GM18868 (cell line): ENCODE data around the gene ZSWIM8.

Source experiments
- ATAC-seq: cut with Tn5 transposase; IDR thresholded peaks from one replicate; pipeline ENCODE4 v1.9.1; 2021; ENCODE audit warnings: mild to moderate bottlenecking, moderate library complexity; ENCODE audit not compliant: unreplicated experiment

Gene ZSWIM8

GRCh38 chr10:73796766-73797165 is 11.4 kb downstream of the ZSWIM8 start:
- no peak for ATAC-seq

GRCh38 chr10:73797324-73798025 is 12.1 kb downstream of the ZSWIM8 start:
- ATAC-seq = no peak

- ATAC-seq = no peak
Measured at GRCh38 chr10:73798087-73798486, 12.7 kb downstream of the ZSWIM8 start.

GRCh38 chr10:73798927-73799560 is 13.6 kb downstream of the ZSWIM8 start:
- ATAC-seq = no peak

GRCh38 chr10:73799899-73800559 is 14.6 kb downstream of the ZSWIM8 start:
- no peak for ATAC-seq

GRCh38 chr10:73800560-73801252 is 15.3 kb downstream of the ZSWIM8 start:
- no peak for ATAC-seq

- no peak for ATAC-seq
Measured at GRCh38 chr10:73801253-73801590, 15.8 kb downstream of the ZSWIM8 start.

GRCh38 chr10:73802276-73802991 is 17.0 kb downstream of the ZSWIM8 start:
- ATAC-seq = no peak

GRCh38 chr10:73803680-73804286 is 18.4 kb downstream of the ZSWIM8 start:
- peak; percentile 91 for ATAC-seq

GRCh38 chr10:73806176-73806950 is 21.0 kb downstream of the ZSWIM8 start:
- no peak for ATAC-seq

- ATAC-seq = no peak
Measured at GRCh38 chr10:73807471-73807870, 22.1 kb downstream of the ZSWIM8 start.

GRCh38 chr10:73808021-73808815 is 22.8 kb downstream of the ZSWIM8 start:
- ATAC-seq = no peak

- no peak for ATAC-seq
Measured at GRCh38 chr10:73809061-73809818, 23.8 kb downstream of the ZSWIM8 start.

GRCh38 chr10:73810358-73810734 is 24.9 kb downstream of the ZSWIM8 start:
- no peak for ATAC-seq

- peak; percentile 25 for ATAC-seq
Measured at GRCh38 chr10:73810735-73811465, 25.5 kb downstream of the ZSWIM8 start.

GRCh38 chr10:73812657-73813056 is 27.3 kb downstream of the ZSWIM8 start:
- ATAC-seq = no peak

- no peak for ATAC-seq
Measured at GRCh38 chr10:73813333-73813732, 27.9 kb downstream of the ZSWIM8 start.
